Measurements from ENCODE around the gene DCUN1D3. TPM values are rescaled to one million over a fixed set of nuclear protein-coding genes. Genes with fewer than 3 reads are reported as not detected.

The DCUN1D3 gene
- polyA plus RNA-seq, 12 donors: 3.9 to 7.0 (median 6.0) TPM; not detected in 1

DNA sequence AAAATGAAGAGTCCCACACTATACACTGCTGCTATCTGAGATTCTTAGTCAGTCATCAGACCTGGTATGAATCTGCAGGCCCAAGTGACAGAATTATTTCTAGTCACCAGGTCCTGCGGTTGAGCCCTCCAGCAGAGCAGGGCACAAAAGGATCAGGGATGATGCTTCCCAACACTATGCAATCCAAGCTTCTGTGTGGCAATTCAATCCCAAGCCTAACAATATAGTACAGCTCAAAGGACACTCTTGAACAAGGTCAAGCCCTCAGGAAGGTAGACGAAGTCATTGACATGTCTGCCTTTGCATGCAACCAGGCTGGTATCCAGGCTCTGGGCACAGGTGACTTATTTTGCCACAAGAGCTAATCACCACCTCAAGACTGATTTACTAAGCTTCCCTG, 5.8 kb downstream of the DCUN1D3 start:
- no peak for DNase-seq

DNA sequence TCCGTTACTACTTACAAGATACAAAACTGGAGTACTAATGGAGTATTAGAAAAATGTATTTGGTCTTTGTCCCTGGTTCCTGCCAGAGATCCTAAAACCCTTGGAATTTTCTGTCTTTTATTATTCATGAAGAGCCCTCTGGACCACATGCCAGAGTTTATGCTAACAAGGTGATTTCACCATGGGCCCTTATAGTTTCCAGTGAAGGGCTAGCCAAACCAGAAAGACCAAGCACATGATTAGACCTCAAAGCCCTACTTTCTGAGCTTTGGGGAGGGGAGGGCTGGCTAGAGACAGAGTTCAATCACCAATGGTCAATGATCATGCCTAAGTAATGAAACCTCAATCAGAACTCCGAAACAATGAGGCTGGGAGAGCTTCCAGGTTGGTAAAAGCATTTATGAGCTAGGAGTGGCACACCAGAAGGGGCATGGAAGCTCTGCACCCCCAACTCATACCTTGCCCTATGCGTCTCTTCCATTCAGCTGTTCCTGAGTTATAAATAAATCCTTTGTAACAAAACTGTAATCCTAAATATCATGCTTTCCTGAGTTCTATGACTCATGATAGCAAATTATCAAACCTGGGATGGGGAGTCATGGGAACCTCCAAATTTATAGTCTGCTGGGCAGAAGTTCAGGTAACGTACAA, 10.4 kb downstream of the DCUN1D3 start:
- no peak for DNase-seq

DNA sequence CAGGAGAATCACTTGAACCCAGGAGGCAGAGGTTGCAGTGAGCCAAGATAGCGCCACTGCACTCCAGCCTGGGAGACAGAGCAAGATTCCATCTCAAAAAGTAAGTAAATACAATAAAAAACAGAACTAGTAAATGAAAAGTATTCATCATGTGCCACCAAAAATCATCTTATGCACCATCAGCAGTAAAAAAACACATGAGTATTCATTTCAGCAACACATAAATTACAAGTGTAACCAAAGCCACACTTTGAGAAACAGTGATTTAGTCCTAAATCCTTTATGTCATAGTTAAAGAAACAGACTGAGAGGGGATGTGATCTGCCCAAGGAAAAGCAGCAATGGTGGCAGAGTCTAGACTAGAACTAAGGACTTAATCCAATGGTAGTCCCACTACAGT, 13.0 kb downstream of the DCUN1D3 start:
- DNase-seq: no peak

DNA sequence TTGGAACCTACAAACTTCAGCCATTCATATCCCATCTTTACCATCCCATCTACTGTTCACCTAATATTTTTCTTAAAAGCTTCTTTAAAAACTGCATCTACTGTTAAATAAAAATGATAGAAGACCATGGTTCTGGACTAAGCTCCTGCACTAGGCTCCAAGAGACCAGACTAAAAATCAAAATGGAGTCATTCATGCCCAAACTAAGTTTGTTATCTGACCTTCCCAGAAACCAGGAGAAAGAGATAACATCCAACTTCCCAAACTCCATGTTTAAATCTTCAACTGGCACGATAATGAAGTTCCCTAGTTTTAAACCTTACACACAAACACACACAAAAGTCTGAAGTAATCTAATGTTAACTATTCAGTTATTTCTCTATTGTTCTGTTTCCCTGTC, 13.8 kb downstream of the DCUN1D3 start:
- DNase-seq: no peak

DNA sequence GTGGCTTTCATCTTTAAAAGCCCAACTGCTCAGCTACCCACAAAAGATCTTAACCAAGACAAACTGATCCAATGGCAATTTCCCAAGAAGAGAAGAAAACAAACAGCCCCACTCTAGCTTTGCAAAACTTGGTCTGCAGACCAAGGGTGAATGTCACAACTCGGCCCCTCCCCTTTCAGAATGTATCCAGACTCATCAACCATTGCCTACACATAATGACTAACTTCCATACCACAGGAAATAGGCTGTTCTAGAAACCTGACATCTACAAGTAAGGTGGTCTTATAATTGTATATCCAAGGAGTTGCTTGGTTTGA, 16.0 kb downstream of the DCUN1D3 start:
- DNase-seq: no peak

DNA sequence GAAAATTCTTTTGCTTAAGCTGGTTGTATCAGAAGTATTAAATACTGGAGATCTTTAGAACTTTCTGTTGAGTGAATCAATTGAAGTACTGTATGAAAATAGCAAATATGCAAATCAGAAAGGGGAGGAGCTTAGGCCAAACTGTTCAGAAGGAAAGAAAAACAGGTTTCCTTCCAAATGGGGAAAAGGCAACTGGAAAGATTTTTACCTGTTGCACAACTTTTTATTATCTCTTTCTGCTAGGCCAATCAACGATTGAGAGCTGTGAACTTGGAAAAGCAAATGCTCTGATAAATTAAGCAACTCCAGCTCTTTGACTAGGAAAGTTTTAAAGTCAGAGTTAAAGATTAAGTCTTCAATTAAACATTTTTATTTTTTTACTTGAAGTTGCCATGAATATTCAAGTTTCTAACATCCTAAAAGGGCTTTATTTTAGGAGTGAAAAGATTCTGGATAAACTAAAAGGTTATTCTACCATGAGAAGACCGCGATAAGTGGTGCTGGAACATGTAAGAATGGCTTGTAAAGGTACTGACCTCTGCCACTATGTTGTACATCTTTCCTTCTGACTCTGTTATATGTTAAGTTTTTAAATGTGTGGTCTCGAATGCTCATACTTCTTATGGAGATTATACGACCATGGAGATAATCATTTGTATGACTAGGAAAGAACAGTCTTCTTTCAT, 16.5 kb downstream of the DCUN1D3 start:
- DNase-seq: no peak

DNA sequence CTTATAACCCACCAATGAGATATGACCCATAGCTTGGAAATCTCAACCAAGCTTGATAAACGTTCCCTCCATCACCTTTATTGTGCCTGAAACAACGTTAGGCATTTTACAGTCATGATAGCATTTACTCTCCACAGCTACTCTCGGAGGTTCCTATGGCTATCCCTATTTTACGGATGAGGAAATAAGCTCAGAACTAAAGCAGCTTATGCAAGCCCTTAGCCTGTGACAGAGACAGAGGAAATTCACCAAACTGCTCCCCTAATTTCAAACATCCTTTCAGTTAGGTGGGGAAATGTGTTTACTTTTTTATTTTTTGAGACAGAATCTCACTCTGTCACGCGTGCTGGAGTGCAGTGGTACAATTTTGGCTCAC, 18.7 kb downstream of the DCUN1D3 start:
- DNase-seq: no peak

DNA sequence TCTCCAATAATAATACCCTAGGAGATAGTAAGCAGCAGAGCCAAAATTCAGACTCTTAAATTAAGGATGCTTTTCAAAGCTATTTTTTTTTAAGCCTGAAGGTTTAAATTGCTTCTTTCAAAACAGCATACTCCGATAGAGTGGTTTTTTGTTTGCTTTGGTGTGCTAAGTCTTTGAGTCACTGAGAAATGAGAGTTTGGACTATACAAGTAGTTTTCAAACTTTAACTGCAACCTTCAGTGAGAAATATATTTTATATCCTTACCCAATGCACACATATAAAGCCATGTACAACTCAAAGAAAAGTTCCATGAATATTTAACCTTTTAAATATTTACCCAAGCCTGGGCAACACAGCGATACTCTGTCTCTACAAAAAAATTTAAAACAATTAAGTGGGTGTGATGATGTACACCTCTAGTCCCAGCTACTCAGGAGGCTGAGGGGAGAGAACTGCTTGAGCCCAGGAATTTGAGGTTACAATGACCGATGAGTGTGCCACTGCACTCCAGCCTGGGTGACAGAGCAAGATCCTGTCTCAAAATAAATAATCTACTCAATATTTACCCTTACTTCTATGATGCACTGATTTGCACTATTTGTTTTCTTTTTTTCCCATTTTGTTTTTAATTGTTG, 19.2 kb downstream of the DCUN1D3 start:
- no peak for DNase-seq

DNA sequence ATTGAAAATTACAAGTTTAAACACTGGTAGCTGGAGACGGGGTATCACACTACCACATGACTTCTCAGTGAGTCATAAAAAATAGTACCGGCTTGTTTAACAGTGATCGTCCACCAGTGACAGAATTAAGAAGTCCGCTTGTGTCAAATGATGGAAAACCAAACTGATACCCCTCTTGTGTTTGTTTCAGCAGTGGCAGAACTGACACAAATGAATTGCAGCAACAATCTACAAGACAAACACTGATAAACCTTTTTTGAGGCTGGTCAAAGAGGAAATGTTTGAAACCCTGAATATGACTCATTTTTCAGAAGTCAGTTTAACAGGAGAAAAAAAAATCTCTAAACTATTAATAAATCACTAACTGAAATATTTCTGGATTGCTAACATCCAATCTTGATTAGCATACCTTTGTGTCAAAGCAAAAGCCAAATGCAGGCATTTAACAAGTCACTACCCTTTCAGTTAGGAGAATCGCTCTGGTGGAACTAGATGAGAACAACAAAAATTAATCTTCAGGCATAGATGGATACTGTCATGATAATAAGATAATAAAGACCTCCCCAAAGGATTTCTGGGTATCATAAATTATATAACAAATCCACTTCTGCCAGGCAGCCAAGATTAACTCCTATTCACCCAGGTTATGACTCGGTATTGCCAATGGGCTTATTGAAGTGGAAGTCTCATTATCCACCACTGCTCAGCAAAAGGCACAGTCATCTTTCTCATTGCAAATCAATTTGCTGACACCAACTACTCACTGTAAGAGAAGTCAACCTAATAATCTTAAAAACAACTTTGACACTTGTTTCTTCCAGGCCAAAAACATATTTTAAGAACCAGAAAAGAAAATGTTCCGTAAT, 20.8 kb downstream of the DCUN1D3 start:
- no peak for DNase-seq

DNA sequence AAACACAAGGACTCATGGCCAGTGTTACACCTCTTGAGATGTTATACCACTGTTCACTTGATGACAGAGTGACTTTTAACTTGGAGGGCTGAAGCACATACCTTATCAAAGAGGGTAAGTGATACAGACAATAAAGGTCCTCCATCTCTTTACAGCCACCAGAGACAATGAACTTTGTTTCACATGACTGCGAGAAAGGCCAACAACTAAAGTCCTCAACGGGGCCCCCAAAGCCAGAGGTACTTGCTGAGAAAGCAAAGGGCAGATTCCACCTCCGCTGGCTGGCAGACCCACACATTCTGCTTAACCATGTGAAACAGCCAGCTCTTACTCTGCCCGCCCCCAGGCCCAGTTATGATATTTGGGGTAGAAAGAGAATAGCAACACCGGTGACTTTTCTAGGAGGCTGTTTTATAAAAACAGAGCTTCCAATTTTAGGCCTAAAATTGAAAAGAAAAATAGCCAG, 21.4 kb downstream of the DCUN1D3 start:
- no peak for DNase-seq

DNA sequence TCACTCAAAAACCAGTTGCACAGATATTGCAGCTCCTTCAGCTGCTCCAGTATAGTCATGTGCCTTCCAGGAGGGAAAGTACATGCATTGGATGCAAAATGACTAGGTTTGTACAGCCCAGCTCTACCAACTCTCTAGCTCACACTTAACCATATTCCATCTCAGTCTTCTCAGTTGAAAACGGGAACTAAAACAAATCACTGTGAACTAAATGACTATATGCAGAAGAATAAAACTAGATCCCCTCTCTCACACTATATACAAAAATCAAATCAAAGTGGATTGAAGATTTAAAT, 24.9 kb downstream of the DCUN1D3 start:
- no peak for DNase-seq

DNA sequence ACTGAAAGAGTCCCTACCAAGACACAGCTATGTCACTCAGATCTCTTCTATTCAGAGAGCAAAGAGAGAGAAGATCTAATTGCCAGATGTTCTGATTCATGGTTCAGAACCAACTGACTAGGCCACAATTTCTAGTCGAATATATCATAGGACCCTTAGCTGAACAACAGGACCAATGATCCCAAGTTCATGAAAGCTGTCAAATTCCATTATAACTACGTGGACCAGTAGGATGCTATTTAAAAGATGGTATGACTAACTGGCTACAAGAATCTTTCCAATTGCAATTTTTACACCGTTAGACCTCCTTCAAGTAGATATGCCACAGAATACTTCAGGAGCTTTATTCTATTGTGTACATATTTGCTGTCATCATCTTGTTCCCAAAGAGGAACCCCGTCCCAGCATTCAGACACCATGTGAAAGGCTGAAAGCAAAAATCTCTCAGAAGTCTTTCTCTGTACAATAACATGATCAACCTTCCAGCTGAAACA, 26.0 kb downstream of the DCUN1D3 start:
- no peak for DNase-seq

DNA sequence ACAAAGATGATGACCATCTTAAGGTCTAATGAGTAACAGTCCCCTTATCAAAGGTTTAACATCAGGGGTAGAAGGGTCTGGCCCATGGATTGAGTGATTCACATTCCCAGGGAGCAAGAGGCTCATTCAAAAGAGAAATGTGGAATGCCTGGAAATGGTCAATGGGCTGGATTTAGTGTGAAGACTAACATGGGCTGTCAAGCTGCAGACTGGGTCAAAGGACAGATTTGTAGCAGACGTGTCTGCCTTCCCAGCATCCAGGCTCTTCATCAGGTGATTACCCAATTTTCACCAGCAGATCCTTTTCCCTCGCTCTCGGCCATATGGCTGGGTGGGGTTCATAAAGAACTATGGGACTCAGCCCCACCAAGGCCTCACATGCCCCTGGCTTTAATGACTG, 26.8 kb downstream of the DCUN1D3 start:
- DNase-seq: no peak

DNA sequence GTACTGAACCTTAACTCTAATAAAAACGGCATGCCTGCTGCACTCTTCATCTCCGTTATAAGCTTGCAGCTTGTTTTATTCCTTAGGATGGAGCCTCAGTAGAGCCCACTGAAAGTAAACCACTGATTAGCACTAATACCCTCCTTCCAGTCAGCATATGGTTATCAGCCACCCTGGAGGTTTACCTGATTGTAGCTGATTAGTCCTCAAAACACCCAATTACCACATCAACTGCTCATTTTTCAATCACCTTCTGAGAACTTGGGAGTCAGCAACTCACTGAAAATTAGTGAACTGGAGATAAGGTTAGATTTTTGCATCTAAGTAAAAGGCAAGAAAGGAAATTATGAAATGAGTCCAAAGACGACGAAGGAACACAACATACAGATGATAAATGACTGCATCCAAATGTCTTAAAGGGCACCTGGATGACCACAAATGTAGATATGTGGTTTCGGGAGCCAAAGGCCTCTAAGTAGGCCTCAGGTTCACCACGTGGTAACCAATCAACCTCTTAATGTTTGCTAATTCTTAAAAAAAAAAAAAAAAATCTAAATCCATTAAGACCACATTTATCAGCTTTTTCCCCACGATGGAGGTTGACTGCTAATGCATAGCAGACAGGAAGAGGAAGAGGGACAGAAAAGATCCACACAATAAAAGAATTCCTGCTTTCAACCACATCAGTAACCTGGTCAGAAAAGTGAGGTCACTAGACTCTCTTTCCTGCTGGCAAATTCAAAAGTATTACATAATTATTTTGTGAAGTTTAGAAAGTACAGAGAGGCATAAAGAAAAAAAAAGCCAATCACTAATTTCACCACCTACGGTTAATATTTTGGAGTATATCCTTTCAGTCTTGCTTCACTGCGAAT, 28.0 kb downstream of the DCUN1D3 start:
- no peak for DNase-seq

DNA sequence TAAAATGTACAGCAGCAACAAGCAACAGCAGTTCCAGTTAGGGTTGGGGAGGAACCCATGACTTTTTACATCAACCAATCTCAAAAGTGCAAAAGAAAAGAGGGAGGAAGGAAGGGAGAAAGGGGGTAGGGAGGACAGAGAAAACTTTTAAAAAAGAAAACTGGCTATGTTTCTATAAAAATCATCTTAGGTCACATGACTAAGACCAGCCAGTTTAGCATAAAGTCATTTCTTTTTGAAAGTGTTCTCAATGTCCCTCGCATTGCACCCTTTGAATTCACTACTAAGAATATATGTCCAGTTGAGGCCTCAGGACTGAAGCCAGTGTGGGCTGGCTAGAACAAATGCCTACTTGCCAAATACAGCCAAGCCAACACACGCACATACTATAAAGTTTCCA, 28.9 kb downstream of the DCUN1D3 start:
- DNase-seq: no peak

DNA sequence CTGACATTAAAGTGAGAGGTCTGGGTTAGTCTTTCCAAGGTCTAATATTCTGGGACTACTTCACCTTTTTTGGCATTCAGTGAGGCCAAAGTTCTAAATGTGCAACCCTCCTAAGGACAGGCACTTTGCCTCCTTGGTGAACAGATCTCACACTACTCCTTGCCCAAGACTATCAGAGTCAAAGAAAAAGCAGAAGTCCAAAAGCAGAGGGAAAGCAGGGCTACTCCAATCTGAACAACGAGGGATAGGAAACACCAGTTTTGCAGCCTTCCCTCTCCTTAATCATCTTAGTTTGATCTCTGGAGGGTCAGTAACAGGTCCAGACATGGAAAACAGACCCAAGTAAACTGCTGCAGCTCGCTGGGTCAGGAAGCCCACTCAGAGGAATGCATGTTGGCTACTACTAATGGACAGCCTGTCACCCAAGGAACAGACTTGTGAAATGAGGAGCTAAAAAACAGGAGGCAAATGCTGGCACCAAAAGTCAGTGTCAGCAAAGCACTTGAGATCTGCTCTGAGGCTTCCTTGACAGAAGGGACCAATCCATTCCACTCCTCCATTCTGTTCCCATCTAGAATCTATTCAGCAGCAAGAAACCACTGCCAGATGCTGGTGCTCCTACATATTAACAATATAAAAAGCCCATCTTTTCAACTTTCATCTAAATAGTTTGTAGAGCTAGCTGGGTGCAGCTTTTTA, 29.9 kb downstream of the DCUN1D3 start:
- no peak for DNase-seq

DNA sequence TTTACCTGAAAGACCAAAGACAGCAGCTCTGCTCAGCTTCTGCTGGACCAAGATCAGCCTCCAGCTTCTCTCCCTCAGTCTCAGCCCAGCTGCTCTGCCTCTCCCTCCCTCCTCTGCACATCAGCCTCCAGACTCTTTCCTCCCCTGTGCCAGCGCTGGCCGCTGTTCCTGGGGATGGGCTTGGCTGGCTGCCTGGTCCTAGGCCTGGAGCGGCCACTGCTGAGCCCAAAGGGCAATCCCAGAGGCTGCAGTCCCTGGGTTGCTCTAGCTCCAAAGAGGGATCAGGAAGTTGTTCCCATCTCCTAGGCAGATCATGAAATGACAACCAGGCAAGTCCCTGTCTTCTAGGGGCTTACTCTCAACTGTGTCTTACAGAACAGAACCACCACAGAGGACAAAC, 31.3 kb downstream of the DCUN1D3 start:
- DNase-seq: peak; percentile 52

DNA sequence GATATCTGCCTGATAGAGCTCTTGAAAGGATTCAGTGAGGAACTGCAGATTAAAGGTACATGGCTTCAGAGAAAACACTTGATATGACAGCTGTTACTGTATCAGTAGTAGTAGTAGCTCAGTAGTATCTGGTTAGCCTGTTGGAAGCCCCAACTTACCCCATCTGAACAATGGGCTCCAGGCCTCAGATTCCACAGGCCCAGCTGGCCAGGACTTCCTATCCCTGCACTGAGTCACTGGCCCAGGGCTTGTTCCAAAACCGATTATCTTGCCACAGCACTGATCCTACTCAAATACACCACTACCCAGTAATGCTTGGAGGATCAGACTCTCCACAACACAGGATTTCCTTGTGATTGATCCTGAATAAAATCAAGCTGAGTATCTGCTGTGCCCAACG, 32.6 kb downstream of the DCUN1D3 start:
- DNase-seq: no peak

DNA sequence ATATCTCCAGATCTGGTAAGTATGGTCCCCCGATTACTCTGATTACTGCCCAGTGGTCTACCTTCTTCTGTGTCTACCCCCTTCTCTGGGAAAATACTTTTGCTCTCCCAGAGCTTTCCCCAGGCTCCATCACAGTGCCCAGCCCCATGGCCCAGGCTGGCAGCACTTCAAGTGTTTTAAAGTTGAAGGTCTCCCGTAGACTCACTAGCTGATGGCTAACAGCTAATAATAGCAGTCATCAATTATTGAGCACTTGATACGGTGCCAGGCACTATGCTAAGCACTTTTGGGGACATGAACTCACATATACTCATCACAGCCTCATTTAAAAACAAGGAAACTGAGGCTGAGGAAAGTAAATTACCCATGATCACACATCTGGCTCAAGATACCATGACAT, 33.4 kb downstream of the DCUN1D3 start:
- no peak for DNase-seq

DNA sequence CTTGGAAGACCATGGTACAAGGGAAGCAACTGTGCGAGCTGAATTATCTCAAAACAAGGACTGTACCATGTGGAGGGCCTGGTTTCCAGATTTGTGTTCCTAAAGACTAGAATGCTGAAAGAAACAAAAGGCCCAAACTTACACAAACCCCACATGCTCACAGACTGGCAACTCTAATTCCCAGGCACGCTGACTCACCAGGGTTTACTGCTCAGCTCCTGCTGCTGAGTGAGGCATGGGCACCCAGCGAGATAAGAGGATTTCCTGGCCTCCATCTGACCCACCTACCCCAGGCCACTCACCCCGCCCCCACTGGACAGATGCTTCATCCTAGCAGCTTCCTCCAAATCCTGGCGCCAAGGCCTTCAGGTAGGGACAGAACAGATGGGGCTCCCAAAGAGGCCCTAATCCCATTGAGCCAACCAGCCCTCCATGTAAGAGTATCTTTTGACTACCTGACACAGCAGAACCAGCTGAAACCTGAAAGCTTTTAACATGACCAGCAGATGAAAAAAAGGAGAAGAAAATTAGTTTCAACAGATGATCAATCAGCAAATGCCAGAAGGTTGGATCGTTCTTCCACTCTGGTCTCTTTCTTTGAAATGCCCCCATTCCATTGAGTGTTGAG, 33.9 kb downstream of the DCUN1D3 start:
- DNase-seq: no peak

Data from muscle of arm (tissue), 12 donors.